Vagina (tissue), 2 donors: ENCODE measurements around the gene ANGPT4.

Experiments
- POLR2A ChIP-seq, 2 donors: fragments of 450-650 bp; IDR thresholded peaks; one replicate each; pipeline ENCODE4 v1.6.1; 2017; ENCODE audit warnings: antibody characterized with exemption in 2 of 2, mild to moderate bottlenecking in 2 of 2, moderate library complexity in 2 of 2
- POLR2AphosphoS5 ChIP-seq, 2 donors: sonication (generic); formaldehyde crosslinking; IDR thresholded peaks; one replicate each; pipeline ENCODE4 v1.9.0; 2017; ENCODE audit warnings: antibody characterized with exemption in 2 of 2, mild to moderate bottlenecking in 2 of 2, low read depth in 1 of 2; ENCODE audit not compliant: insufficient read depth in 1 of 2
- TF ChIP-seq, protein P1 (sequence below), 3 experiments: fragments of 450-650 bp in 2 of 3; fragments of 200-600 bp in 1 of 3; sonication (generic) in 1 of 3; IDR thresholded peaks; one replicate each; pipeline ENCODE4 v1.5.1; 2017 to 2019; ENCODE audit warnings: antibody characterized with exemption in 3 of 3, mild to moderate bottlenecking in 2 of 3, moderate library complexity in 2 of 3

- TF ChIP-seq, protein P1, sequence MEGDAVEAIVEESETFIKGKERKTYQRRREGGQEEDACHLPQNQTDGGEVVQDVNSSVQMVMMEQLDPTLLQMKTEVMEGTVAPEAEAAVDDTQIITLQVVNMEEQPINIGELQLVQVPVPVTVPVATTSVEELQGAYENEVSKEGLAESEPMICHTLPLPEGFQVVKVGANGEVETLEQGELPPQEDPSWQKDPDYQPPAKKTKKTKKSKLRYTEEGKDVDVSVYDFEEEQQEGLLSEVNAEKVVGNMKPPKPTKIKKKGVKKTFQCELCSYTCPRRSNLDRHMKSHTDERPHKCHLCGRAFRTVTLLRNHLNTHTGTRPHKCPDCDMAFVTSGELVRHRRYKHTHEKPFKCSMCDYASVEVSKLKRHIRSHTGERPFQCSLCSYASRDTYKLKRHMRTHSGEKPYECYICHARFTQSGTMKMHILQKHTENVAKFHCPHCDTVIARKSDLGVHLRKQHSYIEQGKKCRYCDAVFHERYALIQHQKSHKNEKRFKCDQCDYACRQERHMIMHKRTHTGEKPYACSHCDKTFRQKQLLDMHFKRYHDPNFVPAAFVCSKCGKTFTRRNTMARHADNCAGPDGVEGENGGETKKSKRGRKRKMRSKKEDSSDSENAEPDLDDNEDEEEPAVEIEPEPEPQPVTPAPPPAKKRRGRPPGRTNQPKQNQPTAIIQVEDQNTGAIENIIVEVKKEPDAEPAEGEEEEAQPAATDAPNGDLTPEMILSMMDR (IDR thresholded peaks at IDR 0.05): no peak
- TF ChIP-seq POLR2A (IDR thresholded peaks at IDR 0.05): no peak
- no peak for TF ChIP-seq POLR2AphosphoS5 (IDR thresholded peaks at IDR 0.05; ENCODE audit: insufficient read depth in 1 of 2, low read depth in 1 of 2)
Observed at GRCh38 chr20:906703-907270, 9.3 kb downstream of the ANGPT4 start.
